Stimulated activated naive CD8-positive, alpha-beta T cell treated with anti-CD3 and anti-CD28 coated beads, Interleukin-15, Interleukin-2, amounts not matched to agents 100 U/mL and 50 U/mL, for 24 hours (primary cell): ENCODE data around the gene TCEAL9.
"Not testable (repeated sequence)": the region's sequence is repeated elsewhere in the genome, so short reads cannot be mapped to it uniquely, and the experiment has no call there.

Experiments
- ATAC-seq: fragments of 150-1000 bp; cut with Tn5 transposase; one replicate; pipeline ENCODE4 v1.10.0; 2021
- DNase-seq: peaks from one replicate; pipeline ENCODE4 v3.0.0; 2021

The TCEAL9 gene

DNA sequence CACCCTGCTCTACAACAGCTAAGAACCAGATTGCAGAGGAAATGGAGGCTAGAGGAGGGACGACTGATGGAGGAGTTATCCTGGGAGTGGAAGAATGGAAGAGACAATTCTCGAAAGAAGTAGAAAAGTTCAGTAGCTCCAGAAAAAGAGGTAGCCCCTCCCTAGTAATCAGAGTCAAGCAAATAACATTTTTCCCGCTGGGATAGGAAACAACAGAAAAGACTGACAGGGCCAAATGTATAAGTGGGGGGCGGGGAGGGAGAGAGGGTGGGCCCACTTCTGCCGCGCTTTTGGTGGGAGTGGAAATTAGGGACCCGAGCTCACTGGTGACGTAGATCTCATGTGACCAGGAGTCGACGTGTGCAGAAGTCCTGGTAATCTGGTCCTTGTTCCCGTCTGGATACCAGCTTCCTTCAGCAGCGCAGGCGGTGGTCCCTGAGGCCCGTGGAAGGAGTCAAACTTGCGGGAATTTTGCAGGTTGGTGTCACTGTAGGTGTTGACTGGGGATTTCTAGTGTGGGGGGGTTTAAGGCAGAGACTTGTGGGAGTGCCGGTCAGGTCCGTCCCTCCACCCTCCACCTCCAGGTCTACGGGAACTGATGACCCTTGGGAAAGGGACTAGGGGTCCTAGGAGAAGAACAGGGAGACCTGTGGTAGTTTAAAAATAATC, at the start of gene TCEAL9:
TCEAL9 (plus strand) TSS at position 377 of the 669 bp plus-strand sequence. CDS start 1,179 bp downstream, outside the sequence.
- DNase-seq (peak; percentile 11), ATAC-seq (no peak)

DNA sequence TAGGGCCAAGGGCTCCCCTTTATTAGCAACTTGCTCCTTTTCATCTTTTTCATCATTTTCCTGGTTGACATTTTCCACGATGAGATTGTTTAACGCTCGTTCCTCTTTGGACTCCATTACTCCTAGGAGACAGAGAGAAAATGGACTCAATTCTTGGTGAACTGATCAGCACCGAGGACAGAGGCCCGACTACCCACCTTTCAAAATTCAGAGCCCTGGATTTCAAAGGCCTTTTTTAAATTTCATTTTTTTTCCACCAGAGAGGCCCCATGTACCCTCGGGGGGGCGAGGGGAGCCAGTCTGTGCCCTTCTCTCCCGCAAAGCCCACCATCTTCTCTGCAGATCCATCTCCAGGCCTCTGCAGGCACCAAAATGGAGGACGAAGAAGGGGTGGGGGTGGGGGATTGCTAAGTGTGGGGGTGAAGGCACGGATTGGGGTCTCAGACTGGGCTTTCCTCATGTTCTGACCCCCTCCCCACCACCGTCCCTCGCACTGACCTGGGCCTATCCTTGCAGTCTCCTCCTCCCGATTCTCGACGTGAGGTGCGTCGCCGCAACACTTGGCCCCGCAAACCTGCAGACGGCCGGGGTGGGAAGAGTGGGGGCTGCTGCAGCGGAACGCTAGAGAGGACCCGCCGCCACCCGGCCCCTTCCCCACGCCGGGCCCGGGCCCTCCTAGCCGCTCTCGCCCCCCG, 46.3 kb upstream of the TCEAL9 start:
- DNase-seq (no peak), ATAC-seq (no peak)

GRCh38 chrX:103310555-103311398, 45.5 kb upstream of the TCEAL9 start, which contains the start of gene BEX2:
BEX2 (minus strand) TSS chrX:103310990; CDS start chrX:103309976, 1,014 bp downstream.
- DNase-seq = peak; percentile 82
- ATAC-seq = peak; percentile 94

GRCh38 chrX:103311399-103311780, 44.9 kb upstream of the TCEAL9 start:
- ATAC-seq = no peak
- no peak for DNase-seq

DNA sequence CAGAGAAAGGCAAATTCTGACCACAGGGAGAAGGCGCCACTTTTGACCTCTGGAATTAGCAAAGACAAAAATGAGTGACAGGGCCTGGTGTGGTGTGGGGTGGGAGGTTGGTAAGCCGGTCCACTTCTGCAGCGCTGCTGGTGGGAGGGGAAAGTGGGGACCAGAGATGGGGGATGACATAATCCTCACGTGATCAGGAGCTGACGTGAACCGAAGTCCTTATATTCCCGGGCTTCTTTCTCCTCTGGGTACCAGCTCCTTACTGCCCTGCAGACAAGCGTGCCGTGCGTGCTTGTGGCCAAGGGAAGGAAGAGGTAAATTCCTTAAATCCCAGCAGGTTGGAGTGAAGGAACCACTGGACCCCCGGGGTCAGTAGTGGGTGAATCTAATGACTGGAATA, 26.3 kb upstream of the TCEAL9 start, which contains the start of gene TCEAL7:
TCEAL7 (plus strand) TSS at position 249 of the 400 bp plus-strand sequence. CDS start 1,165 bp downstream, outside the sequence.
- DNase-seq (no peak), ATAC-seq (no peak)

GRCh38 chrX:103330681-103331288, 25.5 kb upstream of the TCEAL9 start:
- DNase-seq (no peak), ATAC-seq (no peak)

- DNase-seq (no peak), ATAC-seq (no peak)
Observed at GRCh38 chrX:103338663-103339062, 17.6 kb upstream of the TCEAL9 start.

DNA sequence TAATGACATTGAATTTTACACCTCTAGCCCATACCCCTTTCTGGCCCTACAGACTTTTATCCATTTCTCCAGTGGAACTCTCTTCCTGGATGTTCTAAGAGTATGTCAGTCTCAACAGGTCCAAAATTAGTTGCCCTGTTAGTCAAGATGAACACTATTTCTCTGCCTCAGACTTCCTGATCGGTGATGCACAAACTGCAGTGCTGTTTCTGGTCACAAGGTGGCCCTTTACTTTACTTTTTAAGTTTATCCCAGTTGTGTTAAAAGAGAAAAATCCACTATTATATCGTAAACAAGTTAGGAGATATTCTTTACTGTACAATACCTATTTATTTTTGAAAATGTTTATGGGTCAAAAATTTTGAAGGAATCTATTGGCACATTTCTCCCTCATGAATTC, 13.2 kb upstream of the TCEAL9 start:
- no peak for ATAC-seq
- DNase-seq = peak; percentile 34

DNA sequence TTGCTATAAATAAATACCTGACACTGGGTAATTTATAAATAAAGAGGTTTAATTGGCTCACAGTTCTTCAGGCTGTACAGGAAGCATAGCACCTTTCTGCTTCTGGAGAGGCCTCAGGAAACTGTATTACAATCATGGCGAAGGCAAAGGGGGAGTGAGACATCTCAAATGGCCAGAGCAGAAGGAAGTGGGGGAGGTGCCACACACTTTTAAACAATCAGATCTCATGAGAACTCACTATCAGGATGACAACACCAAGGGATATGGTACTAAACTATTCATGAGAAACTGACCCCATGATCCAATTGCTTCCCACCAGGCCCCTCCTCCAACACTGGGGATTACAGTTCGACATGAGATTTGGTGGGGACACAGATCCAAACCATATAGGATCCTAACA, 11.7 kb upstream of the TCEAL9 start:
- DNase-seq (no peak), ATAC-seq (no peak)

GRCh38 chrX:103347682-103348397, 8.5 kb upstream of the TCEAL9 start:
- ATAC-seq (no peak), DNase-seq (no peak)

- no peak for DNase-seq
Observed at GRCh38 chrX:103356858-103357257, 552 bp downstream of the TCEAL9 start.

DNA sequence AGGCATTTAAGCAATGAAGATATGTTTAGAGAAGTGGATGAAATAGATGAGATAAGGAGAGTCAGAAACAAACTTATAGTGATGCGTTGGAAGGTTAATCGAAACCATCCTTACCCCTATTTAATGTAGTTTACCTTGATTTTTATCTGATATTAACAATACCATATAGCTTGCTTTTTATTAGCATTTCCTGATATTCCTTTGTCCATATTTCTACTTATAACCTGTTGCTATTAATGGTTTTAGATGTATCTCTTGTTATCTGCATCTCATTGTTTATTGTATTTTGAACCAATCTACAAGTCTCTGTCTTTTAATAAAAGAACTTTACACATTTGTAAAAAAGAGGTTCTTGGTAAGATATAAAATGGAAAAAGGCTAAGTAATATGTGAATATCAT, 1.6 kb downstream of the TCEAL9 start:
- ATAC-seq = no peak
- DNase-seq = no peak

More at GRCh38 chrX:103356858-103357257, 552 bp downstream of the TCEAL9 start:
- ATAC-seq = no peak

DNA sequence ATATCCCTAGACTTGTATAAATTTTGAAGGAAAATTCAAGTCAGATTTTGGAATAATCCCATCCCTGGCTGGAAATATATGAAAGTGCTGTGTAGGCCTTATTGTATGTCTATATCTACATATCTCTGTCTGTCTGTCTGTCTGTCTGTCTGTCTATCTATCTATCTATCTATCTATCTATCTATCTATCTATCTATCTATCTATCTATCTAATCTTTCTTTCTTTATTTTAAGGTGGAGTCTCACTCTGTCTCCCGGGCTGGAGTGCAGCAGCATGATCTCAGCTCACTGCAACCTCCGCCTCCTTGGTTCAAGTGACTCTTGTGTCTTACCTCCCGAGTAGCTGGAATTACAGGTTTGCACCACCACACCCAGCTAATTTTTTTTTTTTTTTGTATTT, 3.3 kb downstream of the TCEAL9 start:
- DNase-seq, ATAC-seq: not testable (repeated sequence)

DNA sequence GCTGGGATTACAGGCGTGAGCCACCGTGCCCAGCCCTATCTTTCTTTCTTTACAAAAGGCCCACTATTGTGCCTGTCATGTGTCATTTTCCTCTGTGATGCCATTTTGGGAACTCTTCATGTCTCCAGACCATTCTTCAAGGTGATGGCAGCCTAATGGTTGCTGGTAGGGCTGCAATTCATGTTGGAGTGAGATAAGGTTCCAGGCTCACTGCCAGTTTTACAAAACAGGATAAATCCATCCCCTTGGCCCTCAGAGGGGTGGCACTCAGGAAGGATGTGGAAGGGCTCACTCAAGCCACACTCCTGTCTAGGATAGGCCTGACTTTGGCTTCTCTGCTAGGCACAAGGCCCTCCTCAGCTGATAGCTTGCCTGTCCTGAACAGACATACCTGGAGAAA, 3.8 kb downstream of the TCEAL9 start:
- ATAC-seq (no peak), DNase-seq (no peak)

DNA sequence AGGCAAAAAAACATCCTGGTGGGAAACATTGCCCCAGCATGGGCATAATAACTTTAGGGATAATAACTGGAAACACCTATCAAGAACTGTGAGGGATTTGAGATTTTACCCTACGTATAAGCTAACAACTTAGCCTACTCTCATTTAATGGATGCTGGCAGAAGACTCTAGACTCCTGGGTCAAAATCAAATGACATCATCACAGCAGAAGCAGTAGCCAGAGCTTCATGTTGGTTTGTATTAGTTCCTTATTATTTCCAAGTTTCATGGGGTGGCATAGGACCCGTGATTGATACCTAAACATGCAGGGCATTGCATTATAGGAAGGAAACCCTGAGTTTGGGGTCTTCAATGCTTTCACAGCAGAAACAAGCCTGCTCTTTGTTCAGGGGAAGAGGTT, 4.6 kb downstream of the TCEAL9 start:
- ATAC-seq (no peak), DNase-seq (no peak)

DNA sequence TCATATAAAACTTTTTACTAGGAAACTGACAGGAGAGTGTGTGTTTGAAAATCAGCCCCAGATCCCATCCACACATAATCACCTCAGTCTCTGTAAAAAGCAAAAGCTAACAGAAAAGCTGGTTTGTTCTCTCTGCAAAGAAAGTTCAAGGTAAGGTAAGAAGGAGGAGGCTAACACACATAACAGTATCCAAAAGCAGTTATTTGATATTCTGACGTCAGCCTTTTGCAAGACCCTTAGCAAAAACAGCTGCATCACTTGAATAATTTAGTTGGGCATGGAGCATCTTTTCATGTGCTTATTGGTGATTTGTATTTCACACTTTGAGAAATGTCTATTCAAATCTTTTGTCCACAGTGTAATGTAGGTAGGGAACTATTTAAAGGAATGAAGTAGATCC, 5.5 kb downstream of the TCEAL9 start:
- DNase-seq = no peak

DNA sequence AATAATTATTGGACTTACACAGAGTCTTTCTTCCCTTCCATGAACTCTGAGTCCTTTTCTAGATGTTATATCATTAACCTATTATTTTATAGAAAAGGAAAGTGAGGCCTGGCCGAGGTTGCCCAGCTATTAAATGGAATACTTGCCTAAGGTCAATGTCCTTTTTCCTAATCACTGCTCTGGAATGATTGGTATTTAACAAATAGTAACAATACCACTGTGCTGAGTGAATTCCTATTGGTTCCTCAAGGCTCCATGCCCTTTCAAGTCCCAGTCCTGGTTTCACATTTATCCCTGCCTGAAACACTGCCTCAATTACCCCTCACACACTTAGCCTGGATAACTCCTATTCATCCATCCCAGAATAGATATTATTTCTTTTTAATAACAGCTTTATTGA, 6.2 kb downstream of the TCEAL9 start:
- ATAC-seq = no peak

More for the DNA sequence above, 5.5 kb downstream of the TCEAL9 start:
- no peak for ATAC-seq

GRCh38 chrX:103363046-103363445, 6.7 kb downstream of the TCEAL9 start:
- no peak for ATAC-seq
- no peak for DNase-seq

More for the DNA sequence above, 6.2 kb downstream of the TCEAL9 start:
- DNase-seq = no peak

- no peak for DNase-seq
- ATAC-seq = no peak
Observed at GRCh38 chrX:103367502-103367901, 11.2 kb downstream of the TCEAL9 start.

GRCh38 chrX:103369479-103369878, 13.2 kb downstream of the TCEAL9 start:
- ATAC-seq (no peak), DNase-seq (no peak)

- DNase-seq (no peak), ATAC-seq (no peak)
Observed at GRCh38 chrX:103372886-103373285, 16.6 kb downstream of the TCEAL9 start.
